ENCODE results near the gene MTPN.

The MTPN gene

DNA sequence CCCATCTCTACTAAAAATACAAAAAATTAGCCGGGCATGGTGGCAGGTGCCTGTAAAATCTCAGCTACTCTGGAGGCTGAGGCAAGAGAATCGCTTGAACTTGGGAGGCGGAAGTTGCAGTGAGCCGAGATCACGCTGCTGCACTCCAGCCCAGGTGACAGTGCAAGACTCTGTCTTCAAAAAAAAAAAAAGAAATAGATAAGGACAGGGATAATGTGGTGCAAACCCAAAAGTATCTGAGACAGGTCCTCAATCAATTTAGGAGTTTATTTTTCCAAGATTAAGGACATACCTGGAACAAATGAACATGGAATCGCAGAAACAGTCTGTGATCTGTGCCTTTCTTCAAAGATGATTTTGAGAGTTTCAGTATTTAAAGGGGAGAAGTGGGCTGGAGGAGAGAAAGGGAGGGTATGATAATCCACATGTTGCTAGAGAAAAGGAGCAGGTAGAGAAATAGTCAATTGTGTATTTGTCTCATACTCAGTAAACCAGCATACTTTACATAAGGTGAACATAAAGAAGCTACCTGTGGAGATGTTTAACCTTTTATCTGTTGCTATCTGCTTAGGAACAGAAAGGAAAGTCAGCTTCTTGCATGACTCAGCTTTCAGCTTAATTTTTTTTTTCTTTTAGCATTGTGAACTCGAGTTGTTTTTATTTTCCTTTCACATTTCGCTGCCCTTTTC, 4.9 kb upstream of the MTPN start:
- DNase-seq = no peak

GRCh38 chr7:135980665-135981180, 3.6 kb upstream of the MTPN start:
- no peak for DNase-seq

DNA sequence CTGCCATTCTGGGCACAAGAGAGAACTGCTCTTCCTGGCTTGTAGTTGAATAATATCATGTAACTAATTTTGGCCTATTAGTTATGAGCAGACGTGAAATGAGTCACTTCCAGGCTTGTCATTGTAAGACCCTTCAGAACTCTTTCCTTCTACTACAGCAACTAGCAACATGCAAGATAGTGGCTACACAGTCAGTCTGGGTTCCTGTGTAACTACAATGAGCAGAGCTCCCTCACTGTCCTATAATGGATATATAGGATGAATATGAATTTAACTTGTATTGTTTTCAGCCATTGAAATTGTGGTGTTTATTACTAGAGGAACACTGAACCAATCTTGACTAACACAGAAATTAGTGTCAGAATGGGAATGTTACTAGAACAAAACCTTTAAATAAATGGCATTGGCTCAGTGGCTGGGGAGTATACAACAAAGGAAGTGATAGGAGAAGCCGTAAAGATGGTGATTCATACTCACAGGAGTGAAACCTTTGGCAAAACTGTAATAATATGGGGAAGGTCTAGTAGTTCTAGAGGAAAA, 2.9 kb upstream of the MTPN start:
- no peak for DNase-seq

GRCh38 chr7:135979471-135980011, 2.4 kb upstream of the MTPN start:
- no peak for DNase-seq

- DNase-seq = no peak
These were observed 1.5 kb upstream of the MTPN start for GRCh38 chr7:135978624-135979023.

- no peak for DNase-seq
These were observed 545 bp upstream of the MTPN start for GRCh38 chr7:135977742-135978066.

GRCh38 chr7:135976312-135977006, 700 bp downstream of the MTPN start:
- DNase-seq = no peak

- no peak for DNase-seq
These were observed 2.0 kb downstream of the MTPN start for GRCh38 chr7:135975166-135975565.

DNA sequence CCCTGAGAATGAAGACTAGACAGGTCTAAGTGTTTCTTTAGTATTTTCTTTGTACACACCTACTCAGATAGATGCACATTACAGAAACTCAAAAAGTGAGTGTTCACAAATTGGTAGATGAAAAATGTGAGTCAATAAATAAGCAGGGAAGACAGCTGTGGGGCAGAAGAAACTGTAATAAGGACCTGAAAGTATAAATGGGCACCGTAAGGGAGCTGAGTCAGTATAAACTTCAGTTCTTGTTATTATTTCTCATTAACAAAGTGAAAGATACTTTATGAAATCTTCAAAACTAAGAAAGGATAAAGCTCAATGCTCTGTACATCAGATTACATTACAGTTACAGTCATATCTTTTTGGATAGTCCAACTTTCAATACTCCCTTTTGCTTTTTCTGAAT, 2.5 kb downstream of the MTPN start:
- no peak for DNase-seq

DNA sequence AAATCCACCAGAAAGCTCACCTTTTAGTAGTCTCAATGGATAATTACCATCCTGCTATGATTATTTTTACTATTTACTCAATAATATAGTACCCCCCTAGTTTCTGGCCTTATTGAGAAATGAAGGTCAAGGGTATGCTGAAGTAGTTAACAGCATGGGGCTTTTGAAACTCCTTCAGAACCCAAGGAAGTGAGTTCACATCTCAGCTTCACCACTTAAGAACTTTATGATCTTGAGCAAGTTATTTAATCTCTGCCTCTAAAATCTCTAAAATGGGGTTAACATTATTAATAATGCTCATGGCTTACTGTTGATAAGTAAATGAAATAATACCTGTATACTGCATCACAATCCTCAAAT, 5.8 kb downstream of the MTPN start:
- DNase-seq = no peak

- DNase-seq = no peak
These were observed 6.3 kb downstream of the MTPN start for GRCh38 chr7:135970682-135971365.

GRCh38 chr7:135970045-135970444, 7.1 kb downstream of the MTPN start:
- no peak for DNase-seq

- DNase-seq = no peak
These were observed 10.7 kb downstream of the MTPN start for GRCh38 chr7:135966341-135967043.

GRCh38 chr7:135965602-135966001, 11.6 kb downstream of the MTPN start:
- DNase-seq = no peak

GRCh38 chr7:135964791-135965190, 12.4 kb downstream of the MTPN start:
- DNase-seq = no peak

GRCh38 chr7:135964274-135964673, 12.9 kb downstream of the MTPN start:
- DNase-seq = no peak

GRCh38 chr7:135962802-135963201, 14.4 kb downstream of the MTPN start:
- no peak for DNase-seq

- no peak for DNase-seq
These were observed 16.3 kb downstream of the MTPN start for GRCh38 chr7:135960709-135961451.

GRCh38 chr7:135959646-135960363, 17.4 kb downstream of the MTPN start:
- DNase-seq = no peak

DNA sequence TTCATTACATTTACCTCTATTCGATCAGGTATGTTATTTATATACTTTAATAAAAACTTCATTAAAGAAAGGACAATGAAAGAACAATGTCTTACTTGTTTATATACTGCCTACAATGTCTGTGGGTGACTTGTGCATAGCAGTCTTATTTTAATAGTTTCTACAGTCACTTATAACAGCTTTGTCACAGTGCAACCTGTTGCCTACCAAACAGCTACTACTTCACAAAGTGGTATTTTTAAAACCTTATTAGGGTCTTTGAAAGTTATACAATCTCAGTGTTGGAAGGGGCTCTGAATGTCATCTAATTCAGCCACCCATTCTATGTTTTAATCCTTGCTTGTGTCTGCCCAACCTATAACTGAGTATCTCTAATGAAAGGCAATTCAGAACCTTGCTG, 19.0 kb downstream of the MTPN start:
- no peak for DNase-seq

DNA sequence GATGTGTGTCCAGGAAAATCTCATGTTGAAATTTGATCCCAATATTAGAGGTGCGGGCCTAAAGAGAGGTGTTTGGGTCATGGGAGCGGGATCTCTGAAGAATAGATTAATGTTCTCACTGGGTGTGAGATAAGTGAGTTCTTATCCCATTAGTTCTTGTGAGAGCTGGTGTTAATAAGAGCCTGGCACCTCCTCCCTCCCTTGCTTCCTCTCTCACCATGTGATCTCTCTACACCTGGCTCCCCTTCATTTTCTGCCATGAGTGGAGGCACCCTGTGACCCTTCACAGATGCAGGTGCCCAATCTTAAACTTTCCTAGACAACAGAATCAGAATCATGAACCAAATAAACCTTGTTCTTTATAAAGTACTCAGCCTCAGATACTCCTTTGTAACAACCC, 19.5 kb downstream of the MTPN start:
- no peak for DNase-seq

DNA sequence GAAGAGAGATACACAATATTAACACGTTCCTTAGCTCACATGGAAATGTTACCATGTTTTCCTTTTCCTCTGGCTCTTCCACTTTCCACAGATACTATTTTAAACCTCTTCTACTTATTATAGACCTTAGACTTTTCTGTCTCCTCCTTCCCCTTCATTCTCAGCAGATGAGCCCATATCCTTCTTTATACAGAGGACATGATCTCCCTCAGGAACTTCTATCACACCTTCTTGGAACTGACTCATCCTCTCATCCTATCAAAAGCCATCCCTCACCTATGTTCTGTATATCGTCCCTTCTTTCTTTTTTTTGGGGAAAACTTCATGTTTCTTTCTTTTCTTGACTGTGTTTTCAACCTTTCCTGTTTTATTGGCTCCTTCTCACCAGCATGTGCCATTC, 20.8 kb downstream of the MTPN start:
- no peak for DNase-seq
